K562 (cell line): ENCODE measurements around the gene CPT1B. TPM values are rescaled to one million over a fixed set of nuclear protein-coding genes. Genes with fewer than 3 reads are reported as not detected.
A peak's percentile ranks its signal among the peaks of the same experiment; 100 is the strongest.

Experiments
- BCL6 ChIP-seq: fragments of 250-450 bp; sonication (Bioruptor Pico); IDR thresholded peaks from 2 replicates; pipeline ENCODE4 v1.4.0; 2020
- DACH1 ChIP-seq: fragments of 450-650 bp; IDR thresholded peaks from 2 replicates; pipeline ENCODE4 v1.6.1; 2018; ENCODE audit not compliant: partially characterized antibody
- ETV5 ChIP-seq: sonication (generic); formaldehyde crosslinking; IDR thresholded peaks from 2 replicates; pipeline ENCODE4 v1.4.0; 2020; ENCODE audit warnings: low read depth, mild to moderate bottlenecking, missing genetic modification reagents
- FOXK1 ChIP-seq: sonication (generic); formaldehyde crosslinking; IDR thresholded peaks from 2 replicates; pipeline ENCODE4 v1.8.0; 2022; ENCODE audit warnings: missing genetic modification reagents, mild to moderate bottlenecking, borderline replicate concordance
- HCFC1 ChIP-seq: IDR thresholded peaks from 2 replicates; pipeline ENCODE4 v1.6.1; 2012; ENCODE audit warnings: low read depth, low read length, improper control_type of control experiment
- HDAC8 ChIP-seq: fragments of 450-650 bp; IDR thresholded peaks from 2 replicates; pipeline ENCODE4 v1.6.1; 2016; ENCODE audit warnings: mild to moderate bottlenecking, missing genetic modification characterization, moderate library complexity, missing compliant biosample characterization
- HLTF ChIP-seq: fragments of 450-650 bp; IDR thresholded peaks from 2 replicates; pipeline ENCODE4 v1.6.1; 2016
- HOXB6 ChIP-seq: fragments of 250-450 bp; sonication (Bioruptor Pico); IDR thresholded peaks from 2 replicates; pipeline ENCODE4 v1.5.1; 2022; ENCODE audit warnings: mild to moderate bottlenecking, borderline replicate concordance
- IRF2 ChIP-seq: sonication (generic); formaldehyde crosslinking; IDR thresholded peaks from 2 replicates; pipeline ENCODE4 v1.8.1; 2022; ENCODE audit warnings: mild to moderate bottlenecking, missing genetic modification reagents
- KDM5B ChIP-seq: fragments of 200-600 bp; sonication (generic); IDR thresholded peaks from 2 replicates; pipeline ENCODE4 v1.6.1; 2012; ENCODE audit warnings: low read depth, mild to moderate bottlenecking, moderate library complexity, low read length, control low read depth, inconsistent platforms; ENCODE audit not compliant: insufficient replicate concordance
- KLF1 ChIP-seq: fragments of 450-650 bp; IDR thresholded peaks from 2 replicates; pipeline ENCODE4 v1.6.1; 2016; ENCODE audit warnings: missing genetic modification characterization, missing compliant biosample characterization
- KLF16 ChIP-seq: IDR thresholded peaks from 2 replicates; pipeline ENCODE4 v1.6.1; 2016; ENCODE audit warnings: antibody characterized with exemption
- LCOR ChIP-seq: sonication (generic); formaldehyde crosslinking; IDR thresholded peaks from 2 replicates; pipeline ENCODE4 v1.8.0; 2022; ENCODE audit warnings: mild to moderate bottlenecking, missing genetic modification reagents
- PHF8 ChIP-seq: fragments of 200-600 bp; sonication (generic); IDR thresholded peaks from 2 replicates; pipeline ENCODE4 v1.6.1; 2012; ENCODE audit warnings: mixed run types, mild to moderate bottlenecking, inconsistent platforms, low read length, moderate library complexity, borderline replicate concordance
- POLR2A ChIP-seq: fragments of 450-650 bp; conservative IDR thresholded peaks from 2 replicates; pipeline ENCODE4 v1.6.1; 2016
- RB1 ChIP-seq: fragments of 450-650 bp; IDR thresholded peaks from 2 replicates; pipeline ENCODE4 v1.6.1; 2017; ENCODE audit warnings: low read depth, mild to moderate bottlenecking
- RBM25 ChIP-seq: fragments of 200-400 bp; formaldehyde crosslinking; IDR thresholded peaks from 2 replicates; pipeline ENCODE4 v1.6.1; 2018; ENCODE audit warnings: low read length, low read depth, moderate library complexity; ENCODE audit not compliant: severe bottlenecking
- SMAD1 ChIP-seq: fragments of 150-350 bp; IDR thresholded peaks from 2 replicates; pipeline ENCODE4 v1.6.1; 2014; ENCODE audit warnings: low read length, low read depth; ENCODE audit not compliant: partially characterized antibody
- SOX6 ChIP-seq: fragments of 450-650 bp; IDR thresholded peaks from 2 replicates; pipeline ENCODE4 v1.6.1; 2014; ENCODE audit warnings: mild to moderate bottlenecking
- TARDBP ChIP-seq: fragments of 450-650 bp; IDR thresholded peaks from 2 replicates; pipeline ENCODE4 v1.6.1; 2016
- TBL1XR1 ChIP-seq, 2 experiments: IDR thresholded peaks; 2 replicates each; pipeline ENCODE4 v1.6.1; 2012; ENCODE audit warnings: improper control_type of control experiment in 2 of 2, low read length in 2 of 2, mild to moderate bottlenecking in 1 of 2
- TCF7L2 ChIP-seq: fragments of 150-350 bp; IDR thresholded peaks from 2 replicates; pipeline ENCODE4 v1.6.1; 2016; ENCODE audit warnings: low read depth, mild to moderate bottlenecking, low read length, moderate library complexity
- ZNF140 ChIP-seq: fragments of 250-450 bp; sonication (Bioruptor Pico); IDR thresholded peaks from 2 replicates; pipeline ENCODE4 v1.8.0; 2021; ENCODE audit warnings: moderate library complexity, mild to moderate bottlenecking, inconsistent platforms
- ZNF561 ChIP-seq: fragments of 450-650 bp; formaldehyde crosslinking; conservative IDR thresholded peaks from 2 replicates; pipeline ENCODE4 v1.4.0; 2020; ENCODE audit warnings: mild to moderate bottlenecking, moderate library complexity
- polyA plus RNA-seq, 8 experiments: library from polyadenylated mRNA; depleted of rRNA in 4 of 8; stranded (reverse) in 5 of 8; unstranded in 3 of 8; fragments of >200 nt; fragmentation: Nextera tagmentation in 2 of 8; fragmentation: Illumina TruSeq in 1 of 8; extraction: Ambion mirVana in 2 of 8; extraction: Trizol in 1 of 8; gene quantifications; 2 replicates each; pipeline versions ENCODE4 v1.2.1 to v1.2.3, GENCODE V29; 2011 to 2014; ENCODE audit warnings: inconsistent platforms in 1 of 8, missing spikeins in 1 of 8
- total RNA-seq, 7 experiments: library from RNA; depleted of rRNA in 6 of 7; stranded (reverse); fragments of >200 nt in 6 of 7; fragmentation: Illumina TruSeq in 2 of 7; extraction: Trizol in 2 of 7; gene quantifications; 2 replicates each; pipeline versions ENCODE4 v1.2.1 to v1.2.3, GENCODE V29; 2011 to 2021; ENCODE audit warnings: low replicate concordance in 1 of 7
- TF ChIP-seq, protein P1 (sequence below): fragments of 450-650 bp; IDR thresholded peaks from 2 replicates; pipeline ENCODE4 v1.6.1; 2017; ENCODE audit warnings: mild to moderate bottlenecking, moderate library complexity
- TF ChIP-seq, protein P2 (sequence below), 2 experiments: IDR thresholded peaks; 2 replicates each; pipeline ENCODE4 v1.6.1; 2011; ENCODE audit warnings: borderline replicate concordance in 1 of 2, control low read depth in 1 of 2, low read depth in 1 of 2, low read length in 1 of 2, mild to moderate bottlenecking in 1 of 2, mixed read lengths in 1 of 2, moderate library complexity in 1 of 2; ENCODE audit not compliant: insufficient read depth in 1 of 2, insufficient read length in 1 of 2, poor library complexity in 1 of 2, severe bottlenecking in 1 of 2; ENCODE audit errors: extremely low read depth in 1 of 2
- TF ChIP-seq, protein P3 (sequence below): sonication (generic); formaldehyde crosslinking; IDR thresholded peaks from 2 replicates; pipeline ENCODE4 v1.8.0; 2022; ENCODE audit warnings: missing genetic modification reagents, mild to moderate bottlenecking, moderate library complexity, borderline replicate concordance

CPT1B gene
- total and polyA plus RNA-seq, 9 of the 15 experiments (the other 6 are each of a cell fraction or from before 2014, with no cell fraction given) = 0.35 to 6.1 (median 2.6) TPM

GRCh38 chr22:50562523-50563412, 15.5 kb downstream of the CPT1B start, which contains the start of gene SYCE3 (continued):
- TF ChIP-seq KLF16 = peak; percentile 47; the same call in 1 of the 2 replicates
- TF ChIP-seq HOXB6 (CRISPR knock-in tag) = no peak
- TF ChIP-seq ZNF140 = no peak
- 0 out of 2 replicates have a peak, but pooled peaks have one; percentile 49 for TF ChIP-seq LCOR (CRISPR knock-in tag)
- TF ChIP-seq, protein P1, sequence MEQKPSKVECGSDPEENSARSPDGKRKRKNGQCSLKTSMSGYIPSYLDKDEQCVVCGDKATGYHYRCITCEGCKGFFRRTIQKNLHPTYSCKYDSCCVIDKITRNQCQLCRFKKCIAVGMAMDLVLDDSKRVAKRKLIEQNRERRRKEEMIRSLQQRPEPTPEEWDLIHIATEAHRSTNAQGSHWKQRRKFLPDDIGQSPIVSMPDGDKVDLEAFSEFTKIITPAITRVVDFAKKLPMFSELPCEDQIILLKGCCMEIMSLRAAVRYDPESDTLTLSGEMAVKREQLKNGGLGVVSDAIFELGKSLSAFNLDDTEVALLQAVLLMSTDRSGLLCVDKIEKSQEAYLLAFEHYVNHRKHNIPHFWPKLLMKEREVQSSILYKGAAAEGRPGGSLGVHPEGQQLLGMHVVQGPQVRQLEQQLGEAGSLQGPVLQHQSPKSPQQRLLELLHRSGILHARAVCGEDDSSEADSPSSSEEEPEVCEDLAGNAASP = no peak
- 0 out of 2 replicates have a peak, but pooled peaks have one; percentile 31 for TF ChIP-seq SOX6
- peak; percentile 61 for TF ChIP-seq POLR2A
- no peak for TF ChIP-seq DACH1
- TF ChIP-seq KDM5B = peak; percentile 55
- TF ChIP-seq BCL6 (CRISPR knock-in tag) = no peak
- TF ChIP-seq ETV5 (CRISPR knock-in tag) = peak; percentile 82
- peak; percentile 55; the same call in 1 of the 2 replicates for TF ChIP-seq PHF8
- no peak for TF ChIP-seq TCF7L2
- no peak for TF ChIP-seq TBL1XR1 (IDR thresholded peaks at IDR 0.05; ENCODE audit: low read length in 2 of 2)
- TF ChIP-seq ZNF561 (CRISPR knock-in tag) = no peak
- peak; percentile 33; the same call in 1 of the 2 replicates for TF ChIP-seq HCFC1
- TF ChIP-seq, protein P2, sequence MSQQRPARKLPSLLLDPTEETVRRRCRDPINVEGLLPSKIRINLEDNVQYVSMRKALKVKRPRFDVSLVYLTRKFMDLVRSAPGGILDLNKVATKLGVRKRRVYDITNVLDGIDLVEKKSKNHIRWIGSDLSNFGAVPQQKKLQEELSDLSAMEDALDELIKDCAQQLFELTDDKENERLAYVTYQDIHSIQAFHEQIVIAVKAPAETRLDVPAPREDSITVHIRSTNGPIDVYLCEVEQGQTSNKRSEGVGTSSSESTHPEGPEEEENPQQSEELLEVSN (IDR thresholded peaks at IDR 0.05; ENCODE audit: borderline replicate concordance in 1 of 2, extremely low read depth in 1 of 2, insufficient read depth in 1 of 2, insufficient read length in 1 of 2, low read depth in 1 of 2, low read length in 1 of 2, poor library complexity in 1 of 2, severe bottlenecking in 1 of 2) = peak in 1 of 2 experiments; percentile 35
- TF ChIP-seq, protein P3, sequence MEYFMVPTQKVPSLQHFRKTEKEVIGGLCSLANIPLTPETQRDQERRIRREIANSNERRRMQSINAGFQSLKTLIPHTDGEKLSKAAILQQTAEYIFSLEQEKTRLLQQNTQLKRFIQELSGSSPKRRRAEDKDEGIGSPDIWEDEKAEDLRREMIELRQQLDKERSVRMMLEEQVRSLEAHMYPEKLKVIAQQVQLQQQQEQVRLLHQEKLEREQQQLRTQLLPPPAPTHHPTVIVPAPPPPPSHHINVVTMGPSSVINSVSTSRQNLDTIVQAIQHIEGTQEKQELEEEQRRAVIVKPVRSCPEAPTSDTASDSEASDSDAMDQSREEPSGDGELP = peak; percentile 59
- no peak for TF ChIP-seq HDAC8 (tag)
- TF ChIP-seq IRF2 (CRISPR knock-in tag) = no peak
- TF ChIP-seq KLF1 (tag) = no peak
- TF ChIP-seq FOXK1 (CRISPR knock-in tag) = no peak
- TF ChIP-seq SMAD1 = no peak
- peak; percentile 93 for TF ChIP-seq RB1
- TF ChIP-seq TARDBP = 0 out of 2 replicates have a peak, but pooled peaks have one; percentile 56
- no peak for TF ChIP-seq HLTF
- TF ChIP-seq RBM25 = no peak
